Measurements from ENCODE around the gene AACS. TPM values are rescaled to one million over a fixed set of nuclear protein-coding genes. Genes with fewer than 3 reads are reported as not detected.
"Not testable (repeated sequence)": the region's sequence is repeated elsewhere in the genome, so short reads cannot be mapped to it uniquely, and the experiment has no call there.

The AACS gene
- total RNA-seq, 2 donors from 2014 or later = 7.9 to 9.4 TPM

DNA sequence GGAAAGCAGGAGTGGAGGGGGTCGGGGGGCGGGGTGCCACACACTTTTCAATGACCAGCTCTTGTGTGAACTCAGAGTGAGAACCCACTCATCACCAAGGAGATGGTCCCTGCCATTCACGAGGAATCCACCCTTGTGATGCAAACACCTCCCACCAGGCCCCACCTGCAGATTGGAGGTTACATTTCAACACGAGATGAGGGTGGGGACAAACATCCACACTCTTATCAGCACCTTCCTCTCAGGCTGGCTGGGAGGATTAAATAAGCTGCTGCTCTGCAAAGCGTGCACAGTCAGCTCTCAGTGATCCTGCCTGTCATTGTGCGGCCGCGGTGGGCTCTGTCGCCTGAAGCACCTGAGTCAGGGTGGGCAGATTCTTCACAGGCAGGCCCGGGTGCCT, 39.7 kb downstream of the AACS start:
- H3K27me3 Mint-ChIP-seq = no peaks in the 10 kb centered on the region
- peaks cover 14% of the 10 kb centered on the region for H3K36me3 Mint-ChIP-seq (ENCODE audit: low read depth)
- no peak for ATAC-seq
- DNase-seq = no peak
- H3K4me1 Mint-ChIP-seq = no peaks in the 10 kb centered on the region
- no peaks in the 10 kb centered on the region for H3K9me3 ChIP-seq (ENCODE audit: control insufficient read depth, low read length, poor library complexity, severe bottlenecking)
- no peak overlapping the region for H3K27ac Mint-ChIP-seq
- H3K4me3 Mint-ChIP-seq = no peak overlapping the region

DNA sequence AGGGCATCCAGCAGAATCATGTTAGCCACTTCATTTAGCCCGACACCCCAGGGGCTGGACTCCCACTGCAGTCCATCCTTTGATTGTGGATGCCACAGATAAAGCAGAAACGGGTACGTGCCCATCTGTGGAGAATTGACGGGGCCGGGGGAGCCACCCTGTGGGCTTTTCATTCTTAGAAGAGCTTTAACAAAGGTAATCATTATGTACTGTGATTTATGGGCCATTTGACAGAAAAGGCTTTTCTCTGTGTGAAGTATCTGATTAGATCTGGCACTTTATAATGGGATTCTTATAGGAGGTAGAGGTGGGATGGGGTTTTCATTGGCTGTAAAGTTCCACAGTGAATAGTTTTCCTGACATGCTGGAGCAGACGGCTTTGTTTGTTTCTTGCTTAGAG, 40.4 kb downstream of the AACS start:
- DNase-seq (no peak), ATAC-seq (no peak)
- H3K4me3 Mint-ChIP-seq = no peak overlapping the region
- H3K36me3 Mint-ChIP-seq (ENCODE audit: low read depth) = peaks cover 17% of the 10 kb centered on the region
- H3K4me1 Mint-ChIP-seq = peaks cover 2% of the 10 kb centered on the region
- H3K27ac Mint-ChIP-seq = no peak overlapping the region
- H3K9me3 ChIP-seq (ENCODE audit: control insufficient read depth, low read length, poor library complexity, severe bottlenecking) = no peaks in the 10 kb centered on the region
- H3K27me3 Mint-ChIP-seq = no peaks in the 10 kb centered on the region

DNA sequence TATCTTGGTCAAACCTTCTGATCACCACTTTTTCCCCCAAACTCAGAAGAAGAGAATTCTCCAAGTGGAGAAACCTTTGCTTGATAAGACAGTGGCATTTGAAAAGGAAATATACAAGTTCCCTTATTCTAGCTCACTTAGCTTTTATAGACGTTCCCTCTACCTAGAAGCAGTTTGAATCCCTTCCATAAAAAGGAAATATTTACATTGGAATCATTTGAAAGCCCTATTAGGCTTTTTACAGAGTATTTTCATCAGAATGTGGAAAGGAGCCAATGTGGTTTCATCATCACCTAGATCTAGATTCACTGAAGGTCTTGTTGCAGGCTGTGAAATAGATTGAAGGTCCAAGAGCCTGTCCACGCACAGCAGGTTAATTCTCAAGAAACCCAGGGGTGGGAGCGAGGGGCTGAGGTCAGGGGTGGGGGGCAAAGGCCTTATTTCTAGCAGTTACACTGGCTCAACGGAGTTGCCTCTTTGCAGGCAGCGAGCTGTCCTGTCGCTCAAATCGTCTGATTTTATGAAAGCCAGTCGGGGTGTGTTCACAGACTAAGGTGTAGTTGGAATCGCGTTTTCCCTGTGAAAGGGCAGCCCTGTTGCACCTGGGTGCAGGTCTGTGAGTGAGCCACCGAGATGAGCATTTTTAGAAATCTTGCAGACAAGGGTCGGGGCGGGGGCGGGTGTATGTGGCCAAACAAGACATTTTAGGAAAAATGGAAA, 45.6 kb downstream of the AACS start:
- no peak for DNase-seq
- H3K27me3 Mint-ChIP-seq = no peaks in the 10 kb centered on the region
- H3K36me3 Mint-ChIP-seq (ENCODE audit: low read depth) = peaks cover 18% of the 10 kb centered on the region
- no peak for ATAC-seq
- H3K9me3 ChIP-seq (ENCODE audit: control insufficient read depth, low read length, poor library complexity, severe bottlenecking) = no peaks in the 10 kb centered on the region
- no peak overlapping the region for H3K4me3 Mint-ChIP-seq
- H3K4me1 Mint-ChIP-seq = peaks cover 4% of the 10 kb centered on the region
- no peak overlapping the region for H3K27ac Mint-ChIP-seq

DNA sequence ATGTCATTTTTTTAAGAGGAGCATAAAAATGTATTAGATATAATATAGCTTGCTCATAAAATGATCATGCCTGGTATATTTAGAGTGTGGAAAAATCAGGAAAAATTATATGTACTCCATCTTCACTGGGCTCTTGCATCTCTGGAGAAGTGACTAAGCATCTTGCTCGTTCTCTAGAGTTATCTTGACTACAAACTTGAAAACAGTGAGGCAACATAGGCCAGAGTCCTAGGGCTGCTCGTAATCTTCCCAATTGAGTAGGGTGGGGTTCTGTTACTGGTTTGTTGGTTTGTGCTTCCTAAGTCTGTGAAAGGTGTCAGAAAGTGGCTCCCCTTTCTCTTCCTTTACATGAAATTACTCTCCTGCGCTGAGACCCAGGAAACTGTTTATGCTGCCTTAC, 46.2 kb downstream of the AACS start:
- peaks cover 18% of the 10 kb centered on the region for H3K36me3 Mint-ChIP-seq (ENCODE audit: low read depth)
- no peak for DNase-seq
- no peak overlapping the region for H3K27ac Mint-ChIP-seq
- H3K9me3 ChIP-seq (ENCODE audit: control insufficient read depth, low read length, poor library complexity, severe bottlenecking) = no peaks in the 10 kb centered on the region
- no peaks in the 10 kb centered on the region for H3K27me3 Mint-ChIP-seq
- ATAC-seq = no peak
- H3K4me1 Mint-ChIP-seq = peaks cover 4% of the 10 kb centered on the region
- no peak overlapping the region for H3K4me3 Mint-ChIP-seq

- H3K4me3 Mint-ChIP-seq; ATAC-seq; H3K27me3 Mint-ChIP-seq; H3K4me1 Mint-ChIP-seq; H3K27ac Mint-ChIP-seq; H3K9me3 ChIP-seq (ENCODE audit: control insufficient read depth, low read length, poor library complexity, severe bottlenecking); DNase-seq: not testable (repeated sequence)
- peaks cover 18% of the 10 kb centered on the region for H3K36me3 Mint-ChIP-seq (ENCODE audit: low read depth)
Observed at GRCh38 chr12:125112614-125113013, 47.4 kb downstream of the AACS start.

DNA sequence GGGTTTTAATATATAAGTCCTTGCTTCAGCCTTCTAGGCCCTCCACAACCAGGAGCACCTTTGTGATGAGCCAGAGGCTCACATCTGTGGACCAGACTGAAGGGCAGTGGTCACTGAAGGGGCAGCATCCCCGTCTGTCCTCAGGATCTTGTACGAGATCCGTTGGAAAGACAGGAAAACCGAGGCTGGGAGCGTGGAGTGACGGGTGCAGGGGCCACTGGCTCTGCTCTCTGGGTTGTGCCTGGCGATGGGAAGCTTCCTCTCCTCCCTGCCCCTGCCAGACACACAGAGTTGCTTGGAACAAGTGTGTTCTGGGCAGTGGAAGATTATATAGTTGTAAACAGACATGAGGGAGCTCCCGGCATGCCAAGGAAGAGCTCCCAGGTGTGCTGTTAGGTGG, 48.0 kb downstream of the AACS start:
- Mint-ChIP-seq H3K36me3 (ENCODE audit: low read depth) (peaks cover 16% of the 10 kb centered on the region), H3K27me3 (no peaks in the 10 kb centered on the region), H3K27ac (no peak overlapping the region), H3K4me1 (peaks cover 4% of the 10 kb centered on the region), H3K4me3 (no peak overlapping the region)
- ATAC-seq (no peak), DNase-seq (no peak)
- H3K9me3 ChIP-seq (ENCODE audit: control insufficient read depth, low read length, poor library complexity, severe bottlenecking) = no peaks in the 10 kb centered on the region

- H3K27me3 Mint-ChIP-seq = no peaks in the 10 kb centered on the region
- peaks cover 15% of the 10 kb centered on the region for H3K36me3 Mint-ChIP-seq (ENCODE audit: low read depth)
- ATAC-seq (no peak), DNase-seq (no peak)
- no peaks in the 10 kb centered on the region for H3K9me3 ChIP-seq (ENCODE audit: control insufficient read depth, low read length, poor library complexity, severe bottlenecking)
- H3K27ac Mint-ChIP-seq = no peak overlapping the region
- peaks cover 4% of the 10 kb centered on the region for H3K4me1 Mint-ChIP-seq
- H3K4me3 Mint-ChIP-seq = no peak overlapping the region
Observed at GRCh38 chr12:125113789-125114188, 48.6 kb downstream of the AACS start.

GRCh38 chr12:125114365-125115141, 49.3 kb downstream of the AACS start:
- H3K9me3 ChIP-seq (ENCODE audit: control insufficient read depth, low read length, poor library complexity, severe bottlenecking) = no peaks in the 10 kb centered on the region
- peak; percentile 49 for ATAC-seq
- Mint-ChIP-seq H3K4me1 (peaks cover 4% of the 10 kb centered on the region), H3K36me3 (ENCODE audit: low read depth) (peaks cover 12% of the 10 kb centered on the region), H3K27me3 (no peaks in the 10 kb centered on the region), H3K4me3 (no peak overlapping the region), H3K27ac (no peak overlapping the region)
- DNase-seq = no peak

- H3K36me3 Mint-ChIP-seq (ENCODE audit: low read depth) = peaks cover 2% of the 10 kb centered on the region
- H3K4me1 Mint-ChIP-seq = peaks cover 5% of the 10 kb centered on the region
- ATAC-seq (no peak), DNase-seq (no peak)
- no peak overlapping the region for H3K27ac Mint-ChIP-seq
- no peaks in the 10 kb centered on the region for H3K27me3 Mint-ChIP-seq
- no peaks in the 10 kb centered on the region for H3K9me3 ChIP-seq (ENCODE audit: control insufficient read depth, low read length, poor library complexity, severe bottlenecking)
- no peak overlapping the region for H3K4me3 Mint-ChIP-seq
Observed at GRCh38 chr12:125120566-125120965, 55.3 kb downstream of the AACS start.

GRCh38 chr12:125121106-125121505, 55.9 kb downstream of the AACS start:
- Mint-ChIP-seq H3K27ac (peak overlapping the region; percentile 60), H3K4me1 (peaks cover 5% of the 10 kb centered on the region), H3K36me3 (ENCODE audit: low read depth) (peaks cover 2% of the 10 kb centered on the region), H3K27me3 (no peaks in the 10 kb centered on the region), H3K4me3 (no peak overlapping the region)
- no peak for DNase-seq
- H3K9me3 ChIP-seq (ENCODE audit: control insufficient read depth, low read length, poor library complexity, severe bottlenecking) = no peaks in the 10 kb centered on the region
- ATAC-seq = no peak

- Mint-ChIP-seq H3K4me1 (peaks cover 5% of the 10 kb centered on the region), H3K36me3 (ENCODE audit: low read depth) (peaks cover 2% of the 10 kb centered on the region), H3K4me3 (no peak overlapping the region), H3K27ac (no peak overlapping the region), H3K27me3 (no peaks in the 10 kb centered on the region)
- H3K9me3 ChIP-seq (ENCODE audit: control insufficient read depth, low read length, poor library complexity, severe bottlenecking) = no peaks in the 10 kb centered on the region
- no peak for ATAC-seq
- DNase-seq = no peak
Observed at GRCh38 chr12:125122668-125123067, 57.4 kb downstream of the AACS start.

GRCh38 chr12:125124320-125124966, 59.2 kb downstream of the AACS start:
- ATAC-seq = no peak
- Mint-ChIP-seq H3K27me3 (no peaks in the 10 kb centered on the region), H3K4me3 (no peak overlapping the region), H3K36me3 (ENCODE audit: low read depth) (no peaks in the 10 kb centered on the region), H3K4me1 (peaks cover 5% of the 10 kb centered on the region), H3K27ac (no peak overlapping the region)
- no peaks in the 10 kb centered on the region for H3K9me3 ChIP-seq (ENCODE audit: control insufficient read depth, low read length, poor library complexity, severe bottlenecking)
- no peak for DNase-seq

DNA sequence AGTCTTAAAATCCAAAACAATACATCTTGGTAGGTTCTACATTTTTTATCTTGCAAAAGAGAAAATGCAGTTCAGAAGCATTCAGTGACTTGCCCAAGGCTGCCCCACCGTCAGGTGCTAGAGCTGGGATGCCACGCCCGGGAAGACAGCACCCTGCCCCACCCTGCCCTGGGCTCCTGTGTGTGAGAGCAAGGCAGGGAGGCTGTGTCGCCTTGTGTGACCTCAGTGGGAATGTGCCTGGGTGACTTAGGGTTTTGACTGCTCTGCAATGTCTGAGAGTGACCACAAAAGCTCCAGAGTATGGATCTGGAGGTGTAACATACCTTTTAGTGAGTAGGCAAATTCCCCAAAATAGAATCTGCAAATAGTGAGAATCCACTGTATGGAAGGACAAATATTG, 60.0 kb downstream of the AACS start:
- Mint-ChIP-seq H3K27ac (no peak overlapping the region), H3K36me3 (ENCODE audit: low read depth) (no peaks in the 10 kb centered on the region), H3K27me3 (no peaks in the 10 kb centered on the region), H3K4me1 (peaks cover 5% of the 10 kb centered on the region), H3K4me3 (no peak overlapping the region)
- ATAC-seq = no peak
- H3K9me3 ChIP-seq (ENCODE audit: control insufficient read depth, low read length, poor library complexity, severe bottlenecking) = no peaks in the 10 kb centered on the region
- DNase-seq = no peak
